Upper lobe of left lung (tissue), 4 donors: ENCODE results near the gene DNMT3A.

ENCODE experiments used
- POLR2A ChIP-seq, 4 donors: fragments of 450-650 bp; IDR thresholded peaks; one replicate each; pipeline ENCODE4 v1.5.1; 2016 to 2017; ENCODE audit warnings: antibody characterized with exemption in 4 of 4, mild to moderate bottlenecking in 2 of 4
- TF ChIP-seq, protein P1 (sequence below), 6 experiments: fragments of 450-650 bp in 4 of 6; fragments of 200-600 bp in 2 of 6; sonication (generic) in 2 of 6; IDR thresholded peaks; one replicate each; pipeline ENCODE4 v1.5.1; 2016 to 2019; ENCODE audit warnings: antibody characterized with exemption in 6 of 6

DNA sequence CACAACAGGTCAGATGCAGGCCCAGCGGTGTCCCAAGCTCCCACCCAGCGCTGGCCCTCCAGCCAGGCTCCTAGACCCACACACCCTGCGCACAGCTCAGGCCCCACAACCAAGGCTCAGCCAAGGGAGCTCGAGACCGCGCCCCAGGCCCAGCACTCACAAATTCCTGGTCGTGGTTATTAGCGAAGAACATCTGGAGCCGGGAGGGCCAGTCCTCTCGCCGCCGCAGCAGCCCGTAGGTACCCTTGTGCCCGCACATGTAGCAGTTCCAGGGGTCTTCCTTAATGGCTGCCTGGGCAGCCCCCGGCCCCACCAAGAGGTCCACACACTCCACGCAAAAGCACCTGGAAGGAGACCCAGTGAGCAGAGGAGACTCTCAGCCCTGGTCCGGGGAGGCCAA, 97.7 kb downstream of the DNMT3A start:
- TF ChIP-seq, protein P1, sequence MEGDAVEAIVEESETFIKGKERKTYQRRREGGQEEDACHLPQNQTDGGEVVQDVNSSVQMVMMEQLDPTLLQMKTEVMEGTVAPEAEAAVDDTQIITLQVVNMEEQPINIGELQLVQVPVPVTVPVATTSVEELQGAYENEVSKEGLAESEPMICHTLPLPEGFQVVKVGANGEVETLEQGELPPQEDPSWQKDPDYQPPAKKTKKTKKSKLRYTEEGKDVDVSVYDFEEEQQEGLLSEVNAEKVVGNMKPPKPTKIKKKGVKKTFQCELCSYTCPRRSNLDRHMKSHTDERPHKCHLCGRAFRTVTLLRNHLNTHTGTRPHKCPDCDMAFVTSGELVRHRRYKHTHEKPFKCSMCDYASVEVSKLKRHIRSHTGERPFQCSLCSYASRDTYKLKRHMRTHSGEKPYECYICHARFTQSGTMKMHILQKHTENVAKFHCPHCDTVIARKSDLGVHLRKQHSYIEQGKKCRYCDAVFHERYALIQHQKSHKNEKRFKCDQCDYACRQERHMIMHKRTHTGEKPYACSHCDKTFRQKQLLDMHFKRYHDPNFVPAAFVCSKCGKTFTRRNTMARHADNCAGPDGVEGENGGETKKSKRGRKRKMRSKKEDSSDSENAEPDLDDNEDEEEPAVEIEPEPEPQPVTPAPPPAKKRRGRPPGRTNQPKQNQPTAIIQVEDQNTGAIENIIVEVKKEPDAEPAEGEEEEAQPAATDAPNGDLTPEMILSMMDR (IDR thresholded peaks at IDR 0.05): no peak
- TF ChIP-seq POLR2A (IDR thresholded peaks at IDR 0.05): no peak
